Right cardiac atrium (tissue), 5 donors: ENCODE data around the gene FKBP7. TPM values are rescaled to one million over a fixed set of nuclear protein-coding genes. Genes with fewer than 3 reads are reported as not detected.

Experiments used
- ATAC-seq, 2 donors: fragments of 200-7000 bp; cut with Tn5 transposase; one replicate each; pipeline versions ENCODE4 v1.8.0 to v1.9.1; 2020; ENCODE audit warnings: moderate library complexity in 2 of 2, mild to moderate bottlenecking in 1 of 2
- DNase-seq, 3 donors: peaks; one replicate each; pipeline ENCODE4 v3.0.0-alpha.2; 2020
- H3K27ac ChIP-seq: one replicate; pipeline ENCODE4 v1.5.1; 2013; ENCODE audit warnings: mild to moderate bottlenecking, low read length, control low read depth, moderate library complexity
- H3K27me3 ChIP-seq: one replicate; pipeline ENCODE4 v1.6.1; 2013; ENCODE audit not compliant: control insufficient read depth, insufficient read depth
- H3K4me1 ChIP-seq: one replicate; pipeline ENCODE4 v1.6.1; 2013; ENCODE audit warnings: low read length; ENCODE audit not compliant: control insufficient read depth, insufficient read depth
- H3K4me3 ChIP-seq: one replicate; pipeline ENCODE4 v1.5.1; 2013; ENCODE audit warnings: low read length, control low read depth
- H3K9me3 ChIP-seq: one replicate; pipeline ENCODE4 v1.6.1; 2013; ENCODE audit warnings: low read length; ENCODE audit not compliant: control insufficient read depth
- WGBS: extraction: QIAGEN DNeasy Blood & Tissue Kit; methylation state at CpG from one replicate; pipeline ENCODE4 v1.1.7; 2013; 5-methylcytosine and 5-hydroxymethylcytosine counted together
- intact Hi-C, 4 donors: fragments of 100-400 bp; cut with DNase I; formaldehyde crosslinking; loops; one replicate each; pipeline versions ENCODE4 v1.11.0 to v1.14.0; 2022 to 2023
- polyA plus RNA-seq: library from polyadenylated mRNA; stranded (reverse); fragments of 200-250 nt; gene quantifications from one replicate; pipeline ENCODE4 v1.2.3, GENCODE V29; 2013
- total RNA-seq, 4 donors: library from RNA; stranded (reverse); fragmentation: NEBNext Ultra II Directional; extraction: Animal tissue kit (Norgen Biotek cat#: 25700); gene quantifications; one replicate each; pipeline ENCODE4 v1.2.1, GENCODE V29; 2021
- donor health status: healthy with polysubstance abuse.
- donor health status: DM: no; HTN: yes; CAD: no.
- donor health status: DM: no; HTN: no; CAD: no.
- donor health status: DM: no; HTN: yes; CAD: no; lungs with severe emphysema.
- donor health status: DM: yes; HTN: yes; CAD: no.

FKBP7 gene
- total and polyA plus RNA-seq, 5 donors, result 10.7 to 15.6 (median 12.5) TPM

- H3K4me1 ChIP-seq, result no peaks in the 10 kb centered on the region
- ATAC-seq (no peak), DNase-seq (no peak)
- no peaks in the 10 kb centered on the region for H3K27me3 ChIP-seq
- WGBS, result 26% methylated on average over 1 of the region's 1 CpG
- intact Hi-C loops, result no loop called here
- no peak overlapping the region for H3K27ac ChIP-seq
- H3K9me3 ChIP-seq, result no peaks in the 10 kb centered on the region
- H3K4me3 ChIP-seq, result no peak overlapping the region
Measured at GRCh38 chr2:178420463-178420999, 57.9 kb downstream of the FKBP7 start.

DNA sequence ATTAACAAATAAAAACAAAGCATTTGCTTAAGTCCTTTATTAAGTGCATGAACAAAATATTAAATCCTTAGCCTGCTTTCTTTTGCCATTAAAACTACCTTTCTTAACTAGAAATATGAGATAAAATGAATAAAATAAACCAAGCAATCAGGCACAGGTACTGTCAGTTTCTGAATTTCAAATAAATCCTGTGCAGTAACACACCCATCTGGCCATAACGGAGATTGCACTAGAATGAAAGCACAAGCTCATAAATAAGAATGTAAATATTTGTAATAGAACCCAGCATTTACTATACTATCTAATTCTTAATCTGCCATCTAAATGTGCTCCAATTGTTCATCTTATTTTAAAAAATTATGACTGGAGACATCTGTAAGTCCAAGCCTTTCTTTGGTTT is 59.3 kb downstream of the FKBP7 start:
- intact Hi-C loops, result loop anchor here in 1 of 4 donors (10.0 kb wide), 1 partner anchor 304 kb away; the partner anchor contains the start of gene RBM45
- ATAC-seq (no peak), DNase-seq (no peak)
- H3K4me3 ChIP-seq, result no peak overlapping the region
- H3K4me1 ChIP-seq, result no peaks in the 10 kb centered on the region
- H3K9me3 ChIP-seq, result no peaks in the 10 kb centered on the region
- H3K27me3 ChIP-seq, result no peaks in the 10 kb centered on the region
- 65% methylated on average over 1 of the region's 1 CpG for WGBS
- H3K27ac ChIP-seq, result no peak overlapping the region

- no peaks in the 10 kb centered on the region for H3K27me3 ChIP-seq
- no peak for DNase-seq
- WGBS, result 97% methylated on average over 1 of the region's 1 CpG
- H3K27ac ChIP-seq, result no peak overlapping the region
- no peaks in the 10 kb centered on the region for H3K9me3 ChIP-seq
- no peaks in the 10 kb centered on the region for H3K4me1 ChIP-seq
- no peak overlapping the region for H3K4me3 ChIP-seq
- ATAC-seq, result no peak
- intact Hi-C loops, result loop anchor here in 1 of 4 donors (10.0 kb wide), 1 partner anchor 304 kb away; the partner anchor contains the start of gene RBM45
Measured at GRCh38 chr2:178418426-178418825, 60.0 kb downstream of the FKBP7 start.

DNA sequence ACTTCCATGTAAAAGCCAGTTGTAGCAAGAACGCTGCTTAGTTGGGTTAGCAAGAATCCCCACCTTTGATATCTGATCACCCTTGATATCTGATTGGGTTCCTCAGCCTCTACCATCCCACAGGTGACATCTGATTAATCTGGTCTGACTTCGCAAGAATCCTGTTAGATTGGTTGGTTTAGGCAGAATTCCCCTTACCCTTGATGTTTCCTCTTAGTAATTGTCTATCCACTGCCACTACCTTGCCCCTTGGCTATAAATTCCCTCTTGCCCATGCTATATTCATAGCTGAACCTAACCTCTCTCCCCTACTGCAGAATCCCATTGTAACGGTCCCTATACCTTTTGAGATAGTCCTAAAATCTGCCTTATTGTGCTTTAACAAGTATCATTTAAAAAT is 60.5 kb downstream of the FKBP7 start:
- Histone ChIP-seq H3K4me1 (no peaks in the 10 kb centered on the region), H3K27ac (no peak overlapping the region), H3K27me3 (no peaks in the 10 kb centered on the region), H3K4me3 (no peak overlapping the region), H3K9me3 (no peaks in the 10 kb centered on the region)
- WGBS, result 93% methylated on average over 3 of the region's 3 CpGs
- DNase-seq (no peak), ATAC-seq (no peak)
- intact Hi-C loops, result loop anchor here in 1 of 4 donors (10.0 kb wide), 1 partner anchor 303 kb away; the partner anchor contains the start of gene RBM45

- DNase-seq, result no peak
- Histone ChIP-seq H3K4me3 (no peak overlapping the region), H3K9me3 (no peaks in the 10 kb centered on the region), H3K4me1 (no peaks in the 10 kb centered on the region), H3K27ac (no peak overlapping the region), H3K27me3 (no peaks in the 10 kb centered on the region)
- no peak for ATAC-seq
- intact Hi-C loops, result loop anchor here in 1 of 4 donors (10.0 kb wide), 1 partner anchor 301 kb away; the partner anchor contains the start of gene RBM45
Measured at GRCh38 chr2:178415979-178416378, 62.4 kb downstream of the FKBP7 start.

DNA sequence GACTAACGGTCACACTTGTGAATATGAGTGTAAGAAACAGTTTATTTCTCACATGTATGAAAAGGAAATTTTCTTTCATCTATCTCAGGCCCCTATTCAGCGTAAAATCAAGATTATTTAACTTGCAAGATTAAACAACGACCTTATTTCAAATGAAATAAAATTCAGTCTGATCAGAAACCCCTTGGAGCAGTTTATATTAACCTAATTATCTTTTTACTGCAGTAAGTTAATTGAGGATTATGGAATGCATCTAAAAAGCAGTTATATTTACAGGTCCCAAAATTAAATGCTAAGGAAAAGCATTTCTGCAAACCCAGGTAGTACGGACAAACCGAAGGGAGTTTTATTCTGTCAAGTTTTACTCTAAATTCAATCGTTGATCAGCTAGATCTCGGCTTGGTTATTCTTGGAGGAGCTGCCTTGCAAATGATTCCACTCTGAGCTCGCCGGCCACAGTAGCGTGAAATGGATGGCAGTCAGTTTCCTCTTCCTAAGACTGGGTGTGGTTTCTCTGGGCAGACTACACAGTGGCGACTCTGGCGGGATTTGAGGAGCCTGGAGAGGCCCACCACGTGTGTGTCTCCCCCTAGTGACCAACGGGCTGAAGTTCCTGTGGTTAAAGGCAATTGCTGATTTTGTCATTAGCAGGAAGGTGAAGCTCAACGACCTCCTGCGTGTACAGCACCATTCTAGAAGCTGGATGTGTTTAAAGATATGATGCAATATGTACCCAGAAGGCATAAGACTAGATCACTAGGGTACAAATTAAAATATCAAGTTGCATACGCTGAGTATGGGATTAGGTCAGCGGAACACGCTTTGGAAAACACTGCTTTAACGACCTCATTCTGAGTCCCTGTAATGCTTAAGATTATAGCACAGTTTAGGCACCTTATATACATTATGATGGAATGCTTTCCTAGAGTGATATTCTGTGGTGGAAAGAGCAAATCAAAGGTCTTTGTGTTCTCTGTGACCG is 63.8 kb downstream of the FKBP7 start:
- no peak overlapping the region for H3K27ac ChIP-seq
- ATAC-seq, result peak; percentile 98
- WGBS, result 16% methylated on average over 21 of the region's 21 CpGs
- H3K27me3 ChIP-seq, result no peaks in the 10 kb centered on the region
- intact Hi-C loops, result loop anchor here in 2 of 4 donors (5.0 to 10.0 kb wide), 2 partner anchors 300 to 302 kb away; partner anchors contain the start of gene RBM45 (in 2 of the 2)
- H3K9me3 ChIP-seq, result no peaks in the 10 kb centered on the region
- peak; percentile 90 to 93 (median 91) for DNase-seq
- no peaks in the 10 kb centered on the region for H3K4me1 ChIP-seq
- H3K4me3 ChIP-seq, result peak overlapping the region; percentile 91

Other genes starting within 250 kb of the FKBP7 start
- gene PRKRA, start 27.4 kb downstream of the FKBP7 start, total RNA-seq, result 10 to 100 TPM; 36.6 to 43.9 (median 37.8) TPM
- gene PRKRA, start 27.4 kb downstream of the FKBP7 start, polyA plus RNA-seq, result 35.5 TPM
- 1 to 10 TPM; 1.9 to 2.4 (median 2.0) TPM for gene PJVK, start 27.2 kb downstream of the FKBP7 start, total RNA-seq
- 2.0 TPM for gene PJVK, start 27.2 kb downstream of the FKBP7 start, polyA plus RNA-seq
- gene PLEKHA3, start 1.9 kb upstream of the FKBP7 start, total RNA-seq, result 10 to 100 TPM; 44.5 to 69.9 (median 47.3) TPM
- gene PLEKHA3, start 1.9 kb upstream of the FKBP7 start, polyA plus RNA-seq, result 5.3 TPM